Activated naive CD8-positive, alpha-beta T cell (primary cell): ENCODE data around the gene DCAKD.

ENCODE experiments used
- H3K27ac Mint-ChIP-seq: one replicate; pipeline ENCODE4 v1.8.0; 2021; ENCODE audit warnings: mixed read lengths
- H3K27me3 Mint-ChIP-seq: one replicate; pipeline ENCODE4 v1.8.0; 2021; ENCODE audit warnings: mixed read lengths
- H3K36me3 Mint-ChIP-seq: one replicate; pipeline ENCODE4 v1.8.0; 2021; ENCODE audit warnings: mixed read lengths
- H3K4me1 Mint-ChIP-seq: one replicate; pipeline ENCODE4 v1.8.0; 2021; ENCODE audit warnings: low read depth, mixed read lengths
- H3K4me3 Mint-ChIP-seq: one replicate; pipeline ENCODE4 v1.8.0; 2021; ENCODE audit warnings: mild to moderate bottlenecking, mixed read lengths
- H3K9me3 Mint-ChIP-seq: one replicate; pipeline ENCODE4 v1.8.0; 2021; ENCODE audit warnings: low read depth, mixed read lengths

DCAKD gene

GRCh38 chr17:44983563-44983962 lies 67.9 kb downstream of the DCAKD start:
- H3K4me1 Mint-ChIP-seq, result peaks cover 6% of the 10 kb centered on the region
- no peak overlapping the region for H3K4me3 Mint-ChIP-seq
- H3K36me3 Mint-ChIP-seq, result no peaks in the 10 kb centered on the region
- no peaks in the 10 kb centered on the region for H3K9me3 Mint-ChIP-seq
- H3K27ac Mint-ChIP-seq, result no peak overlapping the region
- peaks cover 15% of the 10 kb centered on the region for H3K27me3 Mint-ChIP-seq

GRCh38 chr17:44982113-44982702 lies 69.2 kb downstream of the DCAKD start:
- no peak overlapping the region for H3K4me3 Mint-ChIP-seq
- no peaks in the 10 kb centered on the region for H3K9me3 Mint-ChIP-seq
- H3K36me3 Mint-ChIP-seq, result no peaks in the 10 kb centered on the region
- H3K27ac Mint-ChIP-seq, result no peak overlapping the region
- H3K4me1 Mint-ChIP-seq, result peaks cover 1% of the 10 kb centered on the region
- H3K27me3 Mint-ChIP-seq, result peaks cover 13% of the 10 kb centered on the region

GRCh38 chr17:44981221-44981968 lies 70.0 kb downstream of the DCAKD start:
- Mint-ChIP-seq H3K27ac (no peak overlapping the region), H3K9me3 (no peaks in the 10 kb centered on the region), H3K36me3 (no peaks in the 10 kb centered on the region), H3K4me1 (no peaks in the 10 kb centered on the region), H3K27me3 (peaks cover 12% of the 10 kb centered on the region), H3K4me3 (no peak overlapping the region)

- no peaks in the 10 kb centered on the region for H3K9me3 Mint-ChIP-seq
- no peak overlapping the region for H3K27ac Mint-ChIP-seq
- H3K4me3 Mint-ChIP-seq, result no peak overlapping the region
- peaks cover 12% of the 10 kb centered on the region for H3K27me3 Mint-ChIP-seq
- H3K4me1 Mint-ChIP-seq, result no peaks in the 10 kb centered on the region
- no peaks in the 10 kb centered on the region for H3K36me3 Mint-ChIP-seq
Observed at GRCh38 chr17:44979426-44979995, 71.9 kb downstream of the DCAKD start.

GRCh38 chr17:44978807-44979206 lies 72.6 kb downstream of the DCAKD start:
- Mint-ChIP-seq H3K27me3 (peaks cover 12% of the 10 kb centered on the region), H3K27ac (no peak overlapping the region), H3K9me3 (no peaks in the 10 kb centered on the region), H3K36me3 (no peaks in the 10 kb centered on the region), H3K4me1 (no peaks in the 10 kb centered on the region), H3K4me3 (no peak overlapping the region)

- H3K27ac Mint-ChIP-seq, result no peak overlapping the region
- peaks cover 12% of the 10 kb centered on the region for H3K27me3 Mint-ChIP-seq
- H3K4me3 Mint-ChIP-seq, result no peak overlapping the region
- no peaks in the 10 kb centered on the region for H3K36me3 Mint-ChIP-seq
- H3K9me3 Mint-ChIP-seq, result no peaks in the 10 kb centered on the region
- no peaks in the 10 kb centered on the region for H3K4me1 Mint-ChIP-seq
Observed at GRCh38 chr17:44977814-44978550, 73.5 kb downstream of the DCAKD start.

GRCh38 chr17:44977065-44977464 lies 74.4 kb downstream of the DCAKD start:
- H3K27ac Mint-ChIP-seq, result no peak overlapping the region
- H3K36me3 Mint-ChIP-seq, result no peaks in the 10 kb centered on the region
- H3K9me3 Mint-ChIP-seq, result no peaks in the 10 kb centered on the region
- peaks cover 12% of the 10 kb centered on the region for H3K27me3 Mint-ChIP-seq
- H3K4me1 Mint-ChIP-seq, result peaks cover 8% of the 10 kb centered on the region
- no peak overlapping the region for H3K4me3 Mint-ChIP-seq

GRCh38 chr17:44976206-44976605 lies 75.2 kb downstream of the DCAKD start:
- no peak overlapping the region for H3K4me3 Mint-ChIP-seq
- peaks cover 10% of the 10 kb centered on the region for H3K27me3 Mint-ChIP-seq
- no peak overlapping the region for H3K27ac Mint-ChIP-seq
- peaks cover 12% of the 10 kb centered on the region for H3K4me1 Mint-ChIP-seq
- no peaks in the 10 kb centered on the region for H3K9me3 Mint-ChIP-seq
- H3K36me3 Mint-ChIP-seq, result no peaks in the 10 kb centered on the region
